Endothelial cell of umbilical vein (primary cell): Measurements from ENCODE around the gene AIMP1. TPM values are rescaled to one million over a fixed set of nuclear protein-coding genes. Genes with fewer than 3 reads are reported as not detected.

Source experiments
- BruUV-seq: library from RNA; stranded (reverse); fragments of 400-500 nt; replicated peaks from 2 replicates; lab custom pipeline; 2021; lab: Mats Ljungman, UMichigan
- CTCF ChIA-PET: fragments of 300-600, 350-600 bp; sonication (Branson Sonifier 250); formaldehyde crosslinking; loops from one replicate; lab custom pipeline; 2021; ENCODE audit warnings: antibody characterized with exemption, inconsistent platforms; lab: Charles Lee
- POLR2A ChIA-PET: fragments of 300-600, 350-600 bp; sonication (Branson Sonifier 250); formaldehyde crosslinking; loops from one replicate; lab custom pipeline; 2021; ENCODE audit warnings: antibody characterized with exemption, inconsistent platforms; lab: Charles Lee
- DNase-seq: peaks from one replicate; pipeline ENCODE4 v3.0.0-alpha.2; 2011; ENCODE audit warnings: low read depth, low spot score
- FAIRE-seq: peaks from 2 replicates; lab custom pipeline; 2011; peaks lifted over from hg19 to GRCh38; lab: Jason Lieb, UNC
- H2AFZ ChIP-seq: 2 replicates; pipeline ENCODE4 v1.6.0; 2012; ENCODE audit warnings: low read depth, low read length, control low read depth, inconsistent platforms
- H3K27ac ChIP-seq: 2 replicates; pipeline ENCODE4 v1.5.1; 2011; ENCODE audit warnings: low read depth, mild to moderate bottlenecking, control low read depth, low read length, moderate library complexity; ENCODE audit not compliant: insufficient read depth
- H3K27me3 ChIP-seq, 2 experiments: 2 replicates each; pipeline versions ENCODE4 v1.6.0 to v1.6.1; 2011; ENCODE audit warnings: low read length in 2 of 2, mixed read lengths in 1 of 2; ENCODE audit not compliant: control insufficient read depth in 2 of 2, insufficient read depth in 2 of 2
- H3K36me3 ChIP-seq, 2 experiments: 2 replicates in 1 of 2; 3 replicates in 1 of 2; pipeline ENCODE4 v1.5.1; 2011; ENCODE audit warnings: low read length in 2 of 2, mild to moderate bottlenecking in 1 of 2, moderate library complexity in 1 of 2; ENCODE audit not compliant: control insufficient read depth in 2 of 2, insufficient read depth in 2 of 2; ENCODE audit errors: extremely low read depth in 1 of 2
- H3K4me1 ChIP-seq: 3 replicates; pipeline ENCODE4 v1.5.1; 2011; ENCODE audit warnings: mild to moderate bottlenecking, low read length; ENCODE audit not compliant: control insufficient read depth, insufficient read depth; ENCODE audit errors: extremely low read depth
- H3K4me2 ChIP-seq: 2 replicates; pipeline ENCODE4 v1.6.1; 2011; ENCODE audit warnings: low read length, control low read depth, mixed read lengths; ENCODE audit not compliant: insufficient read depth
- H3K4me3 ChIP-seq, 3 experiments: fragments of 200-600 bp in 1 of 3; sonication (generic), shearing (Covaris generic) in 1 of 3; replicated peaks in 1 of 3; 2 replicates each; pipeline ENCODE4 v1.5.1; 2011 to 2016; ENCODE audit warnings: control low read depth in 3 of 3, low read length in 3 of 3, mild to moderate bottlenecking in 2 of 3, inconsistent platforms in 1 of 3, low read depth in 1 of 3, moderate library complexity in 1 of 3; ENCODE audit not compliant: insufficient read depth in 1 of 3
- H3K79me2 ChIP-seq: 2 replicates; pipeline ENCODE4 v1.6.0; 2012; ENCODE audit warnings: low read length, inconsistent platforms; ENCODE audit not compliant: control insufficient read depth, insufficient read depth
- H3K9ac ChIP-seq: replicated peaks from 2 replicates; pipeline ENCODE3; 2011; ENCODE audit warnings: low read length, control low read depth; ENCODE audit not compliant: insufficient read depth; ENCODE audit errors: extremely low read depth
- H3K9me1 ChIP-seq: replicated peaks from 3 replicates; pipeline ENCODE4 v1.6.0; 2011; ENCODE audit warnings: mild to moderate bottlenecking, low read length; ENCODE audit not compliant: control insufficient read depth, insufficient read depth; ENCODE audit errors: extremely low read depth
- H3K9me3 ChIP-seq: replicated peaks from 2 replicates; pipeline ENCODE4 v1.5.1; 2012; ENCODE audit warnings: low read length, inconsistent platforms; ENCODE audit not compliant: control insufficient read depth, insufficient read depth
- H4K20me1 ChIP-seq: replicated peaks from 2 replicates; pipeline ENCODE3; 2011; ENCODE audit warnings: mild to moderate bottlenecking, low read length; ENCODE audit not compliant: control insufficient read depth, insufficient read depth; ENCODE audit errors: extremely low read depth
- EZH2 ChIP-seq: IDR thresholded peaks from 2 replicates; pipeline ENCODE4 v1.6.1; 2012; ENCODE audit warnings: borderline replicate concordance, low read depth, mild to moderate bottlenecking, moderate library complexity, low read length, inconsistent platforms; ENCODE audit not compliant: severe bottlenecking
- FOS ChIP-seq: IDR thresholded peaks from 2 replicates; pipeline ENCODE4 v1.6.1; 2011; ENCODE audit warnings: mild to moderate bottlenecking, low read length, moderate library complexity, borderline replicate concordance; ENCODE audit not compliant: insufficient read depth
- GATA2 ChIP-seq: IDR thresholded peaks from 2 replicates; pipeline ENCODE4 v1.7.0; 2011; ENCODE audit warnings: low read depth, mild to moderate bottlenecking, moderate library complexity, mixed read lengths, low read length; ENCODE audit not compliant: insufficient read length, insufficient read depth
- POLR2A ChIP-seq: IDR thresholded peaks from 2 replicates; pipeline ENCODE4 v1.6.1; 2012; ENCODE audit warnings: low read depth, mild to moderate bottlenecking, control low read depth, low read length
- POLR2AphosphoS5 ChIP-seq: IDR thresholded peaks from 2 replicates; pipeline ENCODE4 v1.6.1; 2012; ENCODE audit warnings: low read depth, mild to moderate bottlenecking, control low read depth, low read length, moderate library complexity; ENCODE audit not compliant: insufficient read depth
- dilution Hi-C: fragments of 300-500 bp; cut with MboI; formaldehyde crosslinking; loops from one replicate; pipeline ENCODE4 v1.15.0; 2019; ENCODE audit warnings: low sequenced_read_pairs; ENCODE audit not compliant: extremely low pct_ligation_motif_present
- intact Hi-C: fragments of 100-400 bp; cut with micrococcal nuclease; formaldehyde crosslinking; loops from one replicate; pipeline ENCODE4 v1.10.0; 2022
- polyA plus RNA-seq, 4 experiments: library from polyadenylated mRNA; depleted of rRNA in 3 of 4; stranded (reverse) in 3 of 4; unstranded in 1 of 4; fragments of >200 nt; gene quantifications; 2 replicates each; pipeline versions ENCODE4 v1.2.1 to v1.2.3, GENCODE V29; 2011 to 2012; ENCODE audit warnings: missing spikeins in 1 of 4
- total RNA-seq: library from RNA; stranded (reverse); gene quantifications from 2 replicates; pipeline ENCODE4 v1.2.3, GENCODE V29; 2021
- TF ChIP-seq, protein P1 (sequence below): IDR thresholded peaks from 2 replicates; pipeline ENCODE4 v1.6.1; 2011; ENCODE audit not compliant: insufficient read depth, insufficient read length
- TF ChIP-seq, protein P2 (sequence below), 2 donors: IDR thresholded peaks; 1 replicate in 1 of 2; 2 replicates in 1 of 2; pipeline ENCODE4 v1.5.1; 2011; ENCODE audit warnings: low read length in 2 of 2, mild to moderate bottlenecking in 2 of 2, moderate library complexity in 2 of 2, control low read depth in 1 of 2, inconsistent platforms in 1 of 2, low read depth in 1 of 2; ENCODE audit not compliant: insufficient read depth in 1 of 2; ENCODE audit errors: extremely low read depth in 1 of 2

Gene AIMP1
- total and polyA plus RNA-seq, 2 donors (not counting 3 experiments of a cell fraction or from before 2014, with no cell fraction given): 6.4 to 42.4 TPM

DNA sequence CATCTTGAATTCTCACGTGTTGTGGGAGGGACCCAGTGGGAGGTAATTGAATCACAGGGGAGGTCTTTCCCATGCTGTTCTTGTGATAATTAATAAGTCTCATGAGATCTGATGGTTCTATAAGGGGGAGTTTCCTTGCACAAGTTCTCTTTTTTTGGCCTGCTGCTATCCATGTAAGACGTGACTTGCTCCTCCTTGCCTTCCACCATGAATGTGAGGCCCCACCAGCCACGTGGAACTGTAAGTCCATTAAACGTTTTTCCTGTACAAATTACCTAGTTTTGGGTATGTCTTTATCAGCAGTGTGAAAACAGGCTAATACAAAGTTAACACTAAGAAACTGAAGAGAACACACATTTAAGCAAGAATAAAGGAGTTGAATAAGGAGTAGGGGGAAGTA is 16.4 kb upstream of the AIMP1 start:
- no peak overlapping the region for H2AFZ ChIP-seq
- DNase-seq (no peak), FAIRE-seq (no peak)
- POLR2A ChIA-PET: no interaction called here
- intact Hi-C loops: no loop called here
- dilution Hi-C loops: no loop called here
- no peak overlapping the region for H3K4me3 ChIP-seq
- no peaks in the 10 kb centered on the region for H3K79me2 ChIP-seq
- H3K9me3 ChIP-seq: no peaks in the 10 kb centered on the region
- no peaks in the 10 kb centered on the region for H3K27me3 ChIP-seq
- no peaks in the 10 kb centered on the region for H3K4me1 ChIP-seq
- H4K20me1 ChIP-seq: no peaks in the 10 kb centered on the region
- no peaks in the 10 kb centered on the region for H3K9me1 ChIP-seq
- BruUV-seq: no TSS peak
- no peak overlapping the region for H3K9ac ChIP-seq
- no peak overlapping the region for H3K4me2 ChIP-seq
- CTCF ChIA-PET: interaction anchor here (1.2 to 1.4 kb wide), 2 partner anchors 34 to 61 kb away, joined by 3 to 4 read pairs; no protein-coding TSS in a partner anchor
- TF ChIP-seq POLR2AphosphoS5: no peak
- no peak for TF ChIP-seq POLR2A
- TF ChIP-seq, protein P1, sequence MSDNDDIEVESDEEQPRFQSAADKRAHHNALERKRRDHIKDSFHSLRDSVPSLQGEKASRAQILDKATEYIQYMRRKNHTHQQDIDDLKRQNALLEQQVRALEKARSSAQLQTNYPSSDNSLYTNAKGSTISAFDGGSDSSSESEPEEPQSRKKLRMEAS: no peak
- TF ChIP-seq GATA2: no peak
- H3K27ac ChIP-seq: no peak overlapping the region
- H3K36me3 ChIP-seq: no peaks in the 10 kb centered on the region

DNA sequence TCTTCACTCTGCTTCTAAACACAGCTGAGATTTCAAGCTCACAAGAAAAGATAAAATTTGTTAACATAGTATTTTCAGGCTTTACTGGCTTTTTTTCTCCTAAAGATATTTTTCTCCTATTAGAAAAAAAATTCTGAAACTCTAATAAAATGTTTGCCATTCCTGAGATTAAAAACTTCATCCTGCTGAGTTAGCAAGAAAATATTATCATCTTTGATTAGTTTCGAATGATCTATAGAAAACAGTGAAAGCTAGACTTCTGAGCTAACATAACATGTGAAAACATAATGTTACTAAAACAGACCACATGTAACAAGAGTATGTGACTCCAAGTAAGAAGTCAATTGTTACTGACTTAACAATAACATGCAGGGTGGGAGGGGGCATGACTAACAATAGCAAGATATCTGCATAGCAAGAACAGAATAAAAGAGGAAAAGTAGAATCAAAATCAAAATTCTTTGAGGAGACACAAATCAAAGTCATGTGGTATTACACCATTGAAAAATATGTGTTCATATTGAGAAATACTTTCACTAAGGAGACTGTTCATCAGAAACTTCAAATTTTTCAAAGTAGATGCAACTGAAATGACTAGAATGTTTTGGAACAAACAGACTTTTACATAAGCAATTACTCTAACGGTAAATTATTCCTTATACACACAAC is 14.8 kb upstream of the AIMP1 start:
- H3K4me2 ChIP-seq: no peak overlapping the region

More for the DNA sequence above, 14.8 kb upstream of the AIMP1 start:
- Histone ChIP-seq H3K4me1 (no peaks in the 10 kb centered on the region), H3K9ac (no peak overlapping the region), H3K9me3 (no peaks in the 10 kb centered on the region), H4K20me1 (no peaks in the 10 kb centered on the region), H3K27ac (no peak overlapping the region), H3K4me3 (no peak overlapping the region), H3K79me2 (no peaks in the 10 kb centered on the region), H3K9me1 (no peaks in the 10 kb centered on the region), H2AFZ (no peak overlapping the region), H3K36me3 (no peaks in the 10 kb centered on the region), H3K27me3 (no peaks in the 10 kb centered on the region)
- dilution Hi-C loops (no loop called here), intact Hi-C loops (no loop called here)
- POLR2A ChIA-PET: no interaction called here
- DNase-seq: peak; percentile 26
- no TSS peak for BruUV-seq
- CTCF ChIA-PET: interaction anchor here (1.4 kb wide), 1 partner anchor 63 kb away, joined by 3 read pairs; no protein-coding TSS in a partner anchor
- TF ChIP-seq POLR2AphosphoS5 (no peak), POLR2A (no peak), FOS (no peak), EZH2 (no peak)
- TF ChIP-seq, protein P2, sequence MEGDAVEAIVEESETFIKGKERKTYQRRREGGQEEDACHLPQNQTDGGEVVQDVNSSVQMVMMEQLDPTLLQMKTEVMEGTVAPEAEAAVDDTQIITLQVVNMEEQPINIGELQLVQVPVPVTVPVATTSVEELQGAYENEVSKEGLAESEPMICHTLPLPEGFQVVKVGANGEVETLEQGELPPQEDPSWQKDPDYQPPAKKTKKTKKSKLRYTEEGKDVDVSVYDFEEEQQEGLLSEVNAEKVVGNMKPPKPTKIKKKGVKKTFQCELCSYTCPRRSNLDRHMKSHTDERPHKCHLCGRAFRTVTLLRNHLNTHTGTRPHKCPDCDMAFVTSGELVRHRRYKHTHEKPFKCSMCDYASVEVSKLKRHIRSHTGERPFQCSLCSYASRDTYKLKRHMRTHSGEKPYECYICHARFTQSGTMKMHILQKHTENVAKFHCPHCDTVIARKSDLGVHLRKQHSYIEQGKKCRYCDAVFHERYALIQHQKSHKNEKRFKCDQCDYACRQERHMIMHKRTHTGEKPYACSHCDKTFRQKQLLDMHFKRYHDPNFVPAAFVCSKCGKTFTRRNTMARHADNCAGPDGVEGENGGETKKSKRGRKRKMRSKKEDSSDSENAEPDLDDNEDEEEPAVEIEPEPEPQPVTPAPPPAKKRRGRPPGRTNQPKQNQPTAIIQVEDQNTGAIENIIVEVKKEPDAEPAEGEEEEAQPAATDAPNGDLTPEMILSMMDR (IDR thresholded peaks at IDR 0.05; ENCODE audit: extremely low read depth in 1 of 2, insufficient read depth in 1 of 2, low read depth in 1 of 2, low read length in 2 of 2): no peak
- no peak for FAIRE-seq
